GM12874 (cell line): ENCODE results near the gene NADK2.

Source experiments
- CTCF ChIP-seq: IDR thresholded peaks from 2 replicates; pipeline ENCODE4 v1.5.1; 2011; ENCODE audit warnings: low read depth, mild to moderate bottlenecking, control low read depth, low read length, moderate library complexity; ENCODE audit not compliant: insufficient read depth

The NADK2 gene

GRCh38 chr5:36178524-36178890, 63.2 kb downstream of the NADK2 start:
- no peak for TF ChIP-seq CTCF

GRCh38 chr5:36177715-36178523, 63.8 kb downstream of the NADK2 start:
- TF ChIP-seq CTCF = peak; percentile 33; the same call in 1 of the 2 replicates

- TF ChIP-seq CTCF = no peak
These were observed 64.6 kb downstream of the NADK2 start for GRCh38 chr5:36177154-36177553.

GRCh38 chr5:36175043-36175442, 66.7 kb downstream of the NADK2 start:
- no peak for TF ChIP-seq CTCF

- no peak for TF ChIP-seq CTCF
These were observed 67.6 kb downstream of the NADK2 start for GRCh38 chr5:36174119-36174518.

GRCh38 chr5:36173426-36173825, 68.3 kb downstream of the NADK2 start:
- TF ChIP-seq CTCF = no peak

GRCh38 chr5:36172599-36172998, 69.1 kb downstream of the NADK2 start:
- TF ChIP-seq CTCF = no peak
